GM10266 (cell line): ENCODE data around the gene NTS.

ENCODE experiments used
- DNase-seq: peaks from one replicate; pipeline ENCODE4 v3.0.0; 2012; ENCODE audit errors: extremely low spot score
- TF ChIP-seq, protein P1 (sequence below): IDR thresholded peaks from 2 replicates; pipeline ENCODE4 v1.5.1; 2012; ENCODE audit warnings: mild to moderate bottlenecking, low read depth; ENCODE audit not compliant: control insufficient read depth, insufficient read depth; ENCODE audit errors: missing control alignments

NTS gene

GRCh38 chr12:85835426-85836196 lies 38.5 kb upstream of the NTS start:
- TF ChIP-seq, protein P1, sequence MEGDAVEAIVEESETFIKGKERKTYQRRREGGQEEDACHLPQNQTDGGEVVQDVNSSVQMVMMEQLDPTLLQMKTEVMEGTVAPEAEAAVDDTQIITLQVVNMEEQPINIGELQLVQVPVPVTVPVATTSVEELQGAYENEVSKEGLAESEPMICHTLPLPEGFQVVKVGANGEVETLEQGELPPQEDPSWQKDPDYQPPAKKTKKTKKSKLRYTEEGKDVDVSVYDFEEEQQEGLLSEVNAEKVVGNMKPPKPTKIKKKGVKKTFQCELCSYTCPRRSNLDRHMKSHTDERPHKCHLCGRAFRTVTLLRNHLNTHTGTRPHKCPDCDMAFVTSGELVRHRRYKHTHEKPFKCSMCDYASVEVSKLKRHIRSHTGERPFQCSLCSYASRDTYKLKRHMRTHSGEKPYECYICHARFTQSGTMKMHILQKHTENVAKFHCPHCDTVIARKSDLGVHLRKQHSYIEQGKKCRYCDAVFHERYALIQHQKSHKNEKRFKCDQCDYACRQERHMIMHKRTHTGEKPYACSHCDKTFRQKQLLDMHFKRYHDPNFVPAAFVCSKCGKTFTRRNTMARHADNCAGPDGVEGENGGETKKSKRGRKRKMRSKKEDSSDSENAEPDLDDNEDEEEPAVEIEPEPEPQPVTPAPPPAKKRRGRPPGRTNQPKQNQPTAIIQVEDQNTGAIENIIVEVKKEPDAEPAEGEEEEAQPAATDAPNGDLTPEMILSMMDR: no peak

DNA sequence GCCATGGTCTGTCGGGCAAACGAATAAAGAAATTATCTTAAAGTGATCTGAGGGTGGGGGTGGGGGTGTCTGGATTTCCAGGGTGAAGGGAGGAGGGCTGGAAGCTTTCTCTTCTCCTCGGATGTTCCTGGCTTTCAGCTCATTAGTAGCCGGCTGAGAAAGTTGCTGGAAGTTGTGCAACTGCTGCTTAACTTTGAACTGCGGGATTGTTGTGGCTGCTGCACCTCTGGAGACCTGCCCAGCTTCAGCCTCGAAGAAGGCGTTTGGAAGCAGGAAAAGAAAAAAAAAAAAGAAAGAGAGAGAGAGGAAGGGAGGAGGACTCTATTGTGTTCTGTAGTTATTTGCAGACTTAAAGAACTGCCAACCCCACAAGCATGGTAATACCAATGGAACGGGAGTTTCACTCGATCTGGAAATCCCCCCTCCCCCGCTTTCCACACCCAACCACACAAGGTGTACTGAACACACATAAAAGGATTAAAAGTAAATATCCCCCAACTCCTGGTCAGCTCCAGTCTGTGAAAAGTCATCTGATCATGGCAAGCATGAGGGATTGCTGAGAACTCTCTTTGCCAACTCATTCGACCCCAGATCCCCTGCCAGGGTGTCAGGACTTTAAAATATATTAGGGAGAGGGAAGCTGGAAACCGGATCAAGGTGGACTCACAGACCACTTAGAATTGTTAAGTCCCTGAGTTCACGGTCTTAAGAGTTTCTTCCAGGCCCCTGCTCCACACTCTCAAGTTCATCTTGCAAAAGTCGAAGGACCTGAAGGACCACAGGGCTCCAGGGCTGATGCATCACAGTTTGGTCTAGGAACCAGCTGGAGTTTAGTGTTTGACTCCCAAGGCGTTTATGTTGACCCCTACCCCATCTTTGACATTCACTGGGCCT lies 37.7 kb upstream of the NTS start, which contains the start of gene RASSF9:
TSS of gene RASSF9 (minus strand) at position 213 of the 894 bp plus-strand sequence. CDS start at position 5, 208 bp downstream.
- TF ChIP-seq, protein P1: no peak
- no peak for DNase-seq

More at GRCh38 chr12:85835426-85836196, 38.5 kb upstream of the NTS start:
- no peak for DNase-seq

GRCh38 chr12:85843606-85844310 lies 30.3 kb upstream of the NTS start:
- TF ChIP-seq, protein P1: no peak
- no peak for DNase-seq

GRCh38 chr12:85849344-85849743 lies 24.8 kb upstream of the NTS start:
- TF ChIP-seq, protein P1: no peak
- no peak for DNase-seq

GRCh38 chr12:85855305-85855704 lies 18.8 kb upstream of the NTS start:
- DNase-seq: no peak
- TF ChIP-seq, protein P1: no peak

GRCh38 chr12:85856966-85857365 lies 17.1 kb upstream of the NTS start:
- DNase-seq: no peak
- TF ChIP-seq, protein P1: no peak
